OCI-LY1 (cell line): Measurements from ENCODE around the gene MAGI1.
"Not testable (repeated sequence)": the region's sequence is repeated elsewhere in the genome, so short reads cannot be mapped to it uniquely, and the experiment has no call there.

Experiments used
- H2AFZ ChIP-seq: fragments of 200-600 bp; sonication (generic), shearing (Covaris generic); 2 replicates; pipeline ENCODE4 v1.6.0; 2014; ENCODE audit warnings: antibody characterized with exemption, mild to moderate bottlenecking, low read length
- H3F3A ChIP-seq: fragments of 200-600 bp; sonication (generic), shearing (Covaris generic); 2 replicates; pipeline ENCODE4 v1.6.0; 2014; ENCODE audit warnings: mild to moderate bottlenecking, antibody characterized with exemption, low read length, moderate library complexity; ENCODE audit not compliant: insufficient read depth
- H3K27ac ChIP-seq: fragments of 200-600 bp; sonication (generic); 2 replicates; pipeline ENCODE4 v1.5.1; 2014; ENCODE audit warnings: low read length, mixed run types, mild to moderate bottlenecking, low read depth; ENCODE audit not compliant: poor library complexity, severe bottlenecking
- H3K27me3 ChIP-seq: fragments of 200-600 bp; sonication (generic); 2 replicates; pipeline ENCODE4 v1.6.0; 2014; ENCODE audit warnings: antibody characterized with exemption, mild to moderate bottlenecking, low read length, moderate library complexity; ENCODE audit not compliant: insufficient read depth
- H3K36me3 ChIP-seq: fragments of 200-600 bp; sonication (generic); 2 replicates; pipeline ENCODE4 v1.6.1; 2014; ENCODE audit warnings: mild to moderate bottlenecking, antibody characterized with exemption, low read length, moderate library complexity, mixed read lengths; ENCODE audit not compliant: insufficient read depth
- H3K4me1 ChIP-seq: fragments of 200-600 bp; sonication (generic); 2 replicates; pipeline ENCODE4 v1.5.1; 2014; ENCODE audit warnings: mild to moderate bottlenecking, low read length, moderate library complexity; ENCODE audit not compliant: insufficient read depth, severe bottlenecking
- H3K4me2 ChIP-seq: fragments of 200-600 bp; sonication (generic), shearing (Covaris generic); 2 replicates; pipeline ENCODE4 v1.6.1; 2014; ENCODE audit warnings: low read length
- H3K4me3 ChIP-seq: fragments of 200-600 bp; sonication (generic); 2 replicates; pipeline ENCODE4 v1.5.1; 2014; ENCODE audit warnings: low read length, low read depth, mild to moderate bottlenecking, mixed read lengths; ENCODE audit not compliant: poor library complexity, severe bottlenecking
- H3K79me2 ChIP-seq: fragments of 200-600 bp; shearing (Covaris generic); 2 replicates; pipeline ENCODE4 v1.6.1; 2016; ENCODE audit warnings: mixed run types, low read length, mixed read lengths; ENCODE audit not compliant: insufficient read depth
- H3K9ac ChIP-seq: fragments of 200-600 bp; sonication (generic), shearing (Covaris generic); 2 replicates; pipeline ENCODE4 v1.6.1; 2014; ENCODE audit warnings: mild to moderate bottlenecking, low read length, mixed read lengths
- H3K9me2 ChIP-seq: fragments of 200-600 bp; sonication (generic), shearing (Covaris generic); 2 replicates; pipeline ENCODE4 v1.6.1; 2014; ENCODE audit warnings: low read depth, mild to moderate bottlenecking, low read length, mixed read lengths
- H3K9me3 ChIP-seq: fragments of 200-600 bp; shearing (Covaris generic); 2 replicates; pipeline ENCODE4 v1.6.1; 2014; ENCODE audit warnings: low read length, mixed read lengths
- H4K20me1 ChIP-seq: fragments of 200-600 bp; sonication (generic), shearing (Covaris generic); 2 replicates; pipeline ENCODE4 v1.6.0; 2016; ENCODE audit warnings: mild to moderate bottlenecking, low read length; ENCODE audit not compliant: insufficient read depth
- EZH2 ChIP-seq: fragments of 200-600 bp; sonication (generic), shearing (Covaris generic); IDR thresholded peaks from 2 replicates; pipeline ENCODE4 v1.8.0; 2017; ENCODE audit warnings: borderline replicate concordance, mixed run types, mild to moderate bottlenecking, antibody characterized with exemption, low read length, moderate library complexity, mixed read lengths
- TF ChIP-seq, protein P1 (sequence below): fragments of 200-600 bp; sonication (generic), shearing (Covaris generic); IDR thresholded peaks from 2 replicates; pipeline ENCODE4 v1.5.1; 2017; ENCODE audit warnings: mild to moderate bottlenecking, antibody characterized with exemption, low read length, moderate library complexity, mixed read lengths

Gene MAGI1

DNA sequence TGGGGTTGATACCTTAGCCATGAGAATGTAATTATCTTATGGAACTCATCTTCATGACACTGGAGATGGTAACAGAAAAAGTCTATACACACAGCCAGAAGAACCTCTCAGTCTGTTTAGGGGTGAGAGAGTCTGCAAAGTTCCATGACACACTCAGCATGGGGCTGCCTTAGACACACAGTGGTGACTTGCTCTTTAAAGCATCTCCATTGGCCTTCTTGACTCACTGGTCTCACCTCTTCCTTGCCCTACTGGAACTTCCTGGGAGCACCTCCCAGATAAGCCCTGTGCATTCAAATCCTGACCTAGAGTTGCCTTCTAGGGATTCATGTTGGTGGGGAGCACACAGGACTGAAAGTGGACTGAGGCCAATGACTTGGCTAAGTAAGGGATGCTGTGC, 9.3 kb downstream of the MAGI1 start:
- Histone ChIP-seq H3K9ac (no peak overlapping the region), H3K4me1 (no peaks in the 10 kb centered on the region), H3K9me2 (no peaks in the 10 kb centered on the region), H3K4me2 (no peak overlapping the region), H2AFZ (no peak overlapping the region), H4K20me1 (no peaks in the 10 kb centered on the region), H3K27me3 (no peaks in the 10 kb centered on the region), H3K4me3 (no peak overlapping the region), H3K79me2 (no peaks in the 10 kb centered on the region), H3K36me3 (no peaks in the 10 kb centered on the region), H3K27ac (no peak overlapping the region), H3K9me3 (no peaks in the 10 kb centered on the region), H3F3A (no peaks in the 10 kb centered on the region)
- TF ChIP-seq, protein P1, sequence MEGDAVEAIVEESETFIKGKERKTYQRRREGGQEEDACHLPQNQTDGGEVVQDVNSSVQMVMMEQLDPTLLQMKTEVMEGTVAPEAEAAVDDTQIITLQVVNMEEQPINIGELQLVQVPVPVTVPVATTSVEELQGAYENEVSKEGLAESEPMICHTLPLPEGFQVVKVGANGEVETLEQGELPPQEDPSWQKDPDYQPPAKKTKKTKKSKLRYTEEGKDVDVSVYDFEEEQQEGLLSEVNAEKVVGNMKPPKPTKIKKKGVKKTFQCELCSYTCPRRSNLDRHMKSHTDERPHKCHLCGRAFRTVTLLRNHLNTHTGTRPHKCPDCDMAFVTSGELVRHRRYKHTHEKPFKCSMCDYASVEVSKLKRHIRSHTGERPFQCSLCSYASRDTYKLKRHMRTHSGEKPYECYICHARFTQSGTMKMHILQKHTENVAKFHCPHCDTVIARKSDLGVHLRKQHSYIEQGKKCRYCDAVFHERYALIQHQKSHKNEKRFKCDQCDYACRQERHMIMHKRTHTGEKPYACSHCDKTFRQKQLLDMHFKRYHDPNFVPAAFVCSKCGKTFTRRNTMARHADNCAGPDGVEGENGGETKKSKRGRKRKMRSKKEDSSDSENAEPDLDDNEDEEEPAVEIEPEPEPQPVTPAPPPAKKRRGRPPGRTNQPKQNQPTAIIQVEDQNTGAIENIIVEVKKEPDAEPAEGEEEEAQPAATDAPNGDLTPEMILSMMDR = no peak
- no peak for TF ChIP-seq EZH2

DNA sequence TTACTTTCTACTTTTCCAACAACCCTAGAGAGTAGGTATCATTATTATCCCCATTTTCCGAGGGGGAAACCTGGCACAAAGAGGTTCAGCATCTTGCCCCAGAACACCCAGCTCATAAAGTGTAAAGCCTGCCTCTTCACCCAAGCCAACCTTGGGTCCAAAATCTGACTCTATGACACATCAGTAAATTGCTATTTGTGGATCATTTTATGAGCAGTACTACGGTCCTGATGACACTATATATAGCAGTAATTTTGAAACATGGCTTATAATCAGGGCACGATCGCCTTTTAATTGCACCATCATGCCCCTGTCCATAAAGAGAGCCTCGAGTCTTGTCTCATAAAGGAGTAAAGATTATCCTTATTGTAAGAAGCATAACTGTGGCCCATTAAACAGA, 9.7 kb downstream of the MAGI1 start:
- H3K36me3 ChIP-seq = no peaks in the 10 kb centered on the region
- H3K9ac ChIP-seq = no peak overlapping the region
- TF ChIP-seq, protein P1 = no peak
- TF ChIP-seq EZH2 = no peak
- no peaks in the 10 kb centered on the region for H3K79me2 ChIP-seq
- H3K9me2 ChIP-seq = no peaks in the 10 kb centered on the region
- no peaks in the 10 kb centered on the region for H3K27me3 ChIP-seq
- H4K20me1 ChIP-seq = no peaks in the 10 kb centered on the region
- no peaks in the 10 kb centered on the region for H3F3A ChIP-seq
- H2AFZ ChIP-seq = no peak overlapping the region
- no peak overlapping the region for H3K4me3 ChIP-seq
- H3K9me3 ChIP-seq = no peaks in the 10 kb centered on the region
- H3K4me2 ChIP-seq = no peak overlapping the region
- no peak overlapping the region for H3K27ac ChIP-seq
- no peaks in the 10 kb centered on the region for H3K4me1 ChIP-seq

DNA sequence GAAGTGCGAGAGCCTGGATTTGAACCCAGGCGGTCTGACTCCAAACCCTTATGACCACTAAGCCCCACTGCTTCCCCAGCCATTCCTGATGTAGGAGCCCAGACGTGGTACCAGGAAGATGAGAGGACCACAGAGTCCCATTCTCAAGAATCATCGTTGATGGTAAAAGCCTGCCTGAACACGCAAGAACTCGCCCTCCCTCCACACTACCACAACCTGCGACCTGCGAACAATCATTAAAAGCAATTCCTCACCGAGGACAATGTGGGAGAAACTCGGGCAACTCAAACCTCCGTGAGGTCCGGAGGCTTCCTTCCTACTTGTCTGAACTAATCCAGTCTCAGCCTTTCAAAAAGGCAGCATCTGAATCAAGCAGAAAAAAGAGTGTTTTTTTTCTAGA, 10.3 kb downstream of the MAGI1 start:
- Histone ChIP-seq H3F3A (no peaks in the 10 kb centered on the region), H3K4me2 (no peak overlapping the region), H3K9me3 (no peaks in the 10 kb centered on the region), H3K9ac (no peak overlapping the region), H2AFZ (no peak overlapping the region), H3K27me3 (no peaks in the 10 kb centered on the region), H3K79me2 (no peaks in the 10 kb centered on the region), H3K4me3 (no peak overlapping the region), H3K9me2 (no peaks in the 10 kb centered on the region), H3K36me3 (no peaks in the 10 kb centered on the region), H3K27ac (no peak overlapping the region), H3K4me1 (no peaks in the 10 kb centered on the region), H4K20me1 (no peaks in the 10 kb centered on the region)
- no peak for TF ChIP-seq EZH2
- TF ChIP-seq, protein P1 = no peak

DNA sequence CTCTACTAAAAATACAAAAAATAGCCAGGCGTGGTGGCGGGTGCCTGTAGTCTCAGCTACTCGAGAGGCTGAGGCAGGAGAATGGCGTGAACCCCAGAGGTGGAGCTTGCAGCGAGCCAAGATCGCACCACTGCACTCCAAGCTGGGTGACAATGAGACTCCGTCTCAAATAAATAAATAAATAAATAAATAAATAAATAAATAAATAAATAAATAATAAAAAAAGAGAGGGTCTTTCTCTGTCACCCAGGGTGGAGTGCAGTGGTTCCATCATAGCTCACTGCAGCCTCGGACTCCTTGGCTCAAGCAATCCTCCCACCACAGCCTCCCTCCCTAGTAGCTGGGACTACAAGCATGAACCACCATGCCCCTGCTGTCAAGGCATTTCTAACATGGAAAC, 11.6 kb downstream of the MAGI1 start:
- not testable (repeated sequence) for H3K4me1 ChIP-seq, H3K79me2 ChIP-seq, H3K9me2 ChIP-seq, H3F3A ChIP-seq, H3K27ac ChIP-seq, H3K9me3 ChIP-seq, H2AFZ ChIP-seq, H3K9ac ChIP-seq, H4K20me1 ChIP-seq, H3K36me3 ChIP-seq, H3K27me3 ChIP-seq, H3K4me3 ChIP-seq, H3K4me2 ChIP-seq
